ENCODE results near the gene SRPX2.

SRPX2 gene
- long read RNA-seq, donor 1, full-length matches to known transcripts, result 1 of 1 reads
- long read RNA-seq, donor 1, partial matches to known transcripts, result 0 of 1 reads
- long read RNA-seq, donor 1, other reads (novel, unspliced or antisense), result 0 of 1 reads
- long read RNA-seq, donor 2, full-length matches to known transcripts, result 2 of 2 reads
- long read RNA-seq, donor 2, partial matches to known transcripts, result 0 of 2 reads
- long read RNA-seq, donor 2, other reads (novel, unspliced or antisense), result 0 of 2 reads
- long read RNA-seq, donor 3, full-length matches to known transcripts, result 1 of 1 reads
- long read RNA-seq, donor 3, partial matches to known transcripts, result 0 of 1 reads
- long read RNA-seq, donor 3, other reads (novel, unspliced or antisense), result 0 of 1 reads
- long read RNA-seq, donor 4, partial matches to known transcripts, result 143 of 143 reads
- long read RNA-seq, donor 4, other reads (novel, unspliced or antisense), result 0 of 143 reads
- long read RNA-seq, donor 5, full-length matches to known transcripts, result 2 of 2 reads
- long read RNA-seq, donor 5, partial matches to known transcripts, result 0 of 2 reads
- long read RNA-seq, donor 5, other reads (novel, unspliced or antisense), result 0 of 2 reads
- long read RNA-seq, donor 6, partial matches to known transcripts, result 175 of 175 reads
- long read RNA-seq, donor 6, other reads (novel, unspliced or antisense), result 0 of 175 reads
- long read RNA-seq, donor 7, full-length matches to known transcripts, result 4 of 4 reads
- long read RNA-seq, donor 7, partial matches to known transcripts, result 0 of 4 reads
- long read RNA-seq, donor 7, other reads (novel, unspliced or antisense), result 0 of 4 reads
- long read RNA-seq, donor 8, result 0 reads

- no peak for DNase-seq
Observed at GRCh38 chrX:100643956-100644860, at the start of gene SRPX2. TSS of gene SRPX2 (plus strand) at chrX:100644199. CDS start at chrX:100646323, 2,124 bp downstream.

- no peak for DNase-seq
Observed at GRCh38 chrX:100596601-100597000, 47.4 kb upstream of the SRPX2 start.

GRCh38 chrX:100599456-100599855 lies 44.5 kb upstream of the SRPX2 start:
- no peak for DNase-seq

- no peak for DNase-seq
Observed at GRCh38 chrX:100600340-100600739, 43.7 kb upstream of the SRPX2 start.

- no peak for DNase-seq
Observed at GRCh38 chrX:100600758-100601157, 43.2 kb upstream of the SRPX2 start.

- no peak for DNase-seq
Observed at GRCh38 chrX:100606753-100607152, 37.2 kb upstream of the SRPX2 start.

GRCh38 chrX:100609591-100609990 lies 34.4 kb upstream of the SRPX2 start:
- DNase-seq, result no peak

- no peak for DNase-seq
Observed at GRCh38 chrX:100611951-100612350, 32.0 kb upstream of the SRPX2 start.

GRCh38 chrX:100615005-100615404 lies 29.0 kb upstream of the SRPX2 start:
- peak; percentile 21 for DNase-seq

GRCh38 chrX:100623001-100623400 lies 21.0 kb upstream of the SRPX2 start:
- DNase-seq, result no peak

GRCh38 chrX:100625985-100626491 lies 18.0 kb upstream of the SRPX2 start:
- DNase-seq, result no peak

GRCh38 chrX:100635040-100635439 lies 9.0 kb upstream of the SRPX2 start:
- no peak for DNase-seq

- no peak for DNase-seq
Observed at GRCh38 chrX:100635989-100636320, 8.0 kb upstream of the SRPX2 start.

GRCh38 chrX:100636321-100636991 lies 7.5 kb upstream of the SRPX2 start, which contains the start of gene TSPAN6:
TSS of gene TSPAN6 (minus strand) at chrX:100636806. CDS start at chrX:100636694, 112 bp downstream.
- DNase-seq, result peak; percentile 78

GRCh38 chrX:100642290-100642689 lies 1.7 kb upstream of the SRPX2 start:
- no peak for DNase-seq

GRCh38 chrX:100643212-100643611 lies 787 bp upstream of the SRPX2 start:
- DNase-seq, result no peak

GRCh38 chrX:100645106-100645505 lies 1.1 kb downstream of the SRPX2 start:
- DNase-seq, result no peak

GRCh38 chrX:100647095-100647494 lies 3.1 kb downstream of the SRPX2 start:
- no peak for DNase-seq

GRCh38 chrX:100647739-100648138 lies 3.7 kb downstream of the SRPX2 start:
- DNase-seq, result no peak

GRCh38 chrX:100648458-100649417 lies 4.7 kb downstream of the SRPX2 start:
- no peak for DNase-seq
